ENCODE data around the gene LAMC1.

LAMC1 gene

GRCh38 chr1:182984621-182985020, 38.6 kb upstream of the LAMC1 start:
- Mint-ChIP-seq H3K27ac (no peak overlapping the region), H3K36me3 (ENCODE audit: low read depth) (no peaks in the 10 kb centered on the region), H3K9me3 (peaks cover 7% of the 10 kb centered on the region), H3K4me1 (no peaks in the 10 kb centered on the region), H3K27me3 (ENCODE audit: low read depth, poor library complexity) (peaks cover 2% of the 10 kb centered on the region), H3K4me3 (no peak overlapping the region)
- no peak for TF ChIP-seq CTCF (IDR thresholded peaks at IDR 0.05)
- no peak for DNase-seq

- Mint-ChIP-seq H3K4me3 (no peak overlapping the region), H3K36me3 (ENCODE audit: low read depth) (no peaks in the 10 kb centered on the region), H3K27me3 (ENCODE audit: low read depth, poor library complexity) (peaks cover 2% of the 10 kb centered on the region), H3K9me3 (peaks cover 7% of the 10 kb centered on the region), H3K4me1 (no peaks in the 10 kb centered on the region), H3K27ac (no peak overlapping the region)
- TF ChIP-seq CTCF (IDR thresholded peaks at IDR 0.05): no peak
- no peak for DNase-seq
Measured at GRCh38 chr1:182985876-182986275, 37.3 kb upstream of the LAMC1 start.

GRCh38 chr1:182990413-182991144, 32.6 kb upstream of the LAMC1 start:
- DNase-seq: no peak
- no peak for TF ChIP-seq CTCF (IDR thresholded peaks at IDR 0.05)
- peaks cover 2% of the 10 kb centered on the region for H3K27me3 Mint-ChIP-seq (ENCODE audit: low read depth, poor library complexity)
- no peaks in the 10 kb centered on the region for H3K4me1 Mint-ChIP-seq
- H3K36me3 Mint-ChIP-seq (ENCODE audit: low read depth): no peaks in the 10 kb centered on the region
- H3K4me3 Mint-ChIP-seq: no peak overlapping the region
- no peaks in the 10 kb centered on the region for H3K9me3 Mint-ChIP-seq
- H3K27ac Mint-ChIP-seq: no peak overlapping the region

GRCh38 chr1:182993746-182994145, 29.5 kb upstream of the LAMC1 start:
- Mint-ChIP-seq H3K27me3 (ENCODE audit: low read depth, poor library complexity) (no peaks in the 10 kb centered on the region), H3K36me3 (ENCODE audit: low read depth) (no peaks in the 10 kb centered on the region)

GRCh38 chr1:182995894-182996293, 27.3 kb upstream of the LAMC1 start:
- no peak for TF ChIP-seq CTCF (IDR thresholded peaks at IDR 0.05)
- H3K4me3 Mint-ChIP-seq: no peak overlapping the region
- no peak for DNase-seq
- H3K27ac Mint-ChIP-seq: no peak overlapping the region
- no peaks in the 10 kb centered on the region for H3K4me1 Mint-ChIP-seq
- no peaks in the 10 kb centered on the region for H3K9me3 Mint-ChIP-seq
- H3K27me3 Mint-ChIP-seq (ENCODE audit: low read depth, poor library complexity): no peaks in the 10 kb centered on the region
- no peaks in the 10 kb centered on the region for H3K36me3 Mint-ChIP-seq (ENCODE audit: low read depth)

More at GRCh38 chr1:182993746-182994145, 29.5 kb upstream of the LAMC1 start:
- H3K9me3 Mint-ChIP-seq: no peaks in the 10 kb centered on the region
- H3K4me3 Mint-ChIP-seq: no peak overlapping the region
- H3K4me1 Mint-ChIP-seq: no peaks in the 10 kb centered on the region
- TF ChIP-seq CTCF (IDR thresholded peaks at IDR 0.05): no peak
- no peak for DNase-seq
- no peak overlapping the region for H3K27ac Mint-ChIP-seq

- no peak for TF ChIP-seq CTCF (IDR thresholded peaks at IDR 0.05)
- Mint-ChIP-seq H3K9me3 (no peaks in the 10 kb centered on the region), H3K36me3 (ENCODE audit: low read depth) (no peaks in the 10 kb centered on the region), H3K27me3 (ENCODE audit: low read depth, poor library complexity) (no peaks in the 10 kb centered on the region), H3K4me3 (no peak overlapping the region), H3K27ac (no peak overlapping the region), H3K4me1 (peaks cover 4% of the 10 kb centered on the region)
- DNase-seq: no peak
Measured at GRCh38 chr1:182996816-182997215, 26.4 kb upstream of the LAMC1 start.

Data from nephron progenitor cell (in vitro differentiated cells).